ENCODE results near the gene PRCP.

PRCP gene

DNA sequence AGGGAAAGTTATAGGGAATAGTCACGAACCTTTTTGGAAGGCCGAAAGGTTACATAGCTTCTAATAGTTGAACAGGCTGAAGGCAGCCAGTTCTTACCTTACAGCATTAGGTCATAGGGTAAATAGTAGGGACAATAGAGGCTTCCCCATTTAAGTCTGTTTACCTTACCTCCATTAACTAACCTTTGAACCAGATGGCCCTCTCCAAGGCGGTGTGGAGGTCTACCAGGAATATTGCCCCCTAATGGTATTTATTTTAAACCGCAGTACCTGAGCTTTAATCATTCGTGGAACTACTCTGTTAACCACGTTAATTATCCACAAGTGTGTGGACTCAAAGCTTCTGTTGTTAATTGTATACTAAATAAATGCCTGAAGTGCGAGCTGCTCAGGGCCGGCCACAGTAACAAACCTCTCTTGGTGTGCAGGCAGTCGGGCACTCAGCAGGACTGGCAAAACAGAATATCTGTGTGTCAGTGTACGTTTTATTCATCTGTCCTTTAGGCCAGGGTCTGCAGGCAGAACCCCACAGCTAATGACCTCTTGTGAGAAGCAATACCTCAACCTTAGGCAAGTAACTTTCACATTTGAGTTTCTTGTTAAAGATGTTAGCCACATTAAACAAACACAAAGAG, 81.7 kb downstream of the PRCP start:
- Histone ChIP-seq H3K9ac (ENCODE audit: low read length in 5 of 5) (no peak overlapping the region), H3K27ac (ENCODE audit: low read depth, low read length) (no peak overlapping the region), H3K27me3 (ENCODE audit: control insufficient read depth in 5 of 5, insufficient read depth in 4 of 5, low read length in 5 of 5) (peaks cover 4 to 12% (median 7%) of the 10 kb centered on the region in 5 donors), H3K9me3 (ENCODE audit: control insufficient read depth in 5 of 5, low read length in 5 of 5) (no peaks in the 10 kb centered on the region), H3K4me1 (ENCODE audit: control insufficient read depth in 5 of 5, insufficient read depth in 5 of 5, low read length in 5 of 5) (no peaks in the 10 kb centered on the region), H3K36me3 (ENCODE audit: control insufficient read depth in 5 of 5, insufficient read depth in 5 of 5, low read length in 5 of 5) (peaks cover 0 to 3% (median 0%) of the 10 kb centered on the region in 5 donors), H3K4me3 (ENCODE audit: low read depth in 1 of 5, low read length in 5 of 5) (no peak overlapping the region)

DNA sequence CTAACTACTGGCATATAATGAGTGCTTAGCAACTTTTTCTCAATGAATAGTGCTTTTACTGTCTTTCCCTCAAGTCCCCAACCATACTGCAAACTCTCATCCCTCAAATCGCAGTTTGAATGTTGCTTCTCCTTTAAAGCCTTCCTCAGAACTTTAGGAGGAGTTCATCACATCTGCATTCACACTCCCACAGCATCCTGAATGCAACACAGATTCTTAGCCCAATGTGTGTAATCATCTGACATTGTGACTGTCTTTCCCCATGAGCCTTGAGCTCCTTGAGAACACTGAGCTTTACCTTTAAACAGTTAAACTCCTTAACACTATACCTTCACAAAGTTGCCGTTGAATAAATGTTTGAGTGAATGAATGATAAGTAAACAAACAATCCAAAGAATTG, 84.8 kb downstream of the PRCP start:
- no peaks in the 10 kb centered on the region for H3K36me3 ChIP-seq (ENCODE audit: control insufficient read depth in 5 of 5, insufficient read depth in 5 of 5, low read length in 5 of 5)
- peaks cover 4 to 16% (median 7%) of the 10 kb centered on the region in 5 donors for H3K27me3 ChIP-seq (ENCODE audit: control insufficient read depth in 5 of 5, insufficient read depth in 4 of 5, low read length in 5 of 5)
- H3K9ac ChIP-seq (ENCODE audit: low read length in 5 of 5): no peak overlapping the region
- no peaks in the 10 kb centered on the region for H3K9me3 ChIP-seq (ENCODE audit: control insufficient read depth in 5 of 5, low read length in 5 of 5)
- H3K4me1 ChIP-seq (ENCODE audit: control insufficient read depth in 5 of 5, insufficient read depth in 5 of 5, low read length in 5 of 5): no peaks in the 10 kb centered on the region
- H3K4me3 ChIP-seq (ENCODE audit: low read depth in 1 of 5, low read length in 5 of 5): no peak overlapping the region
- no peak overlapping the region for H3K27ac ChIP-seq (ENCODE audit: low read depth, low read length)

DNA sequence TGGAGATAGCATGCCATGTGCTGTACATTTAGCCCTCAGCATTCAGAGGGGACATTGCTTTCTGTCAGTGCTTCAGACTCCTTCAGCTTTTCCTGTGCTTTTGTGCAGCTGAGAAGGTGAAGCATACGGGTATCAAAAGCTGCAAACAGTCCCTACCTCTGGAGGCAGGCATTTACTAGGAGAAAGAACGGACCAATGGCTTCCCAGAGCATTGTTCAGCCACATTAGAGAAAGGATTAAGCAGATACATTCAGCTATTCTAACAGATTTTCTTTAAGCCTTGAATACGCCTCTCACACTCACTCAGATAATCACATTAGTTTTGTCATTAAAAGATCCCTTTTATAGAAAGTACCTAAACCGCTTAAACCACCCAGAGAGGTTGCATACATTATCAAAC, 85.9 kb downstream of the PRCP start:
- H3K4me1 ChIP-seq (ENCODE audit: control insufficient read depth in 5 of 5, insufficient read depth in 5 of 5, low read length in 5 of 5): no peaks in the 10 kb centered on the region
- H3K9me3 ChIP-seq (ENCODE audit: control insufficient read depth in 5 of 5, low read length in 5 of 5): no peaks in the 10 kb centered on the region
- peaks cover 4 to 16% (median 7%) of the 10 kb centered on the region in 5 donors for H3K27me3 ChIP-seq (ENCODE audit: control insufficient read depth in 5 of 5, insufficient read depth in 4 of 5, low read length in 5 of 5)
- H3K36me3 ChIP-seq (ENCODE audit: control insufficient read depth in 5 of 5, insufficient read depth in 5 of 5, low read length in 5 of 5): no peaks in the 10 kb centered on the region
- no peak overlapping the region for H3K4me3 ChIP-seq (ENCODE audit: low read depth in 1 of 5, low read length in 5 of 5)
- H3K27ac ChIP-seq (ENCODE audit: low read depth, low read length): no peak overlapping the region
- no peak overlapping the region for H3K9ac ChIP-seq (ENCODE audit: low read length in 5 of 5)

DNA sequence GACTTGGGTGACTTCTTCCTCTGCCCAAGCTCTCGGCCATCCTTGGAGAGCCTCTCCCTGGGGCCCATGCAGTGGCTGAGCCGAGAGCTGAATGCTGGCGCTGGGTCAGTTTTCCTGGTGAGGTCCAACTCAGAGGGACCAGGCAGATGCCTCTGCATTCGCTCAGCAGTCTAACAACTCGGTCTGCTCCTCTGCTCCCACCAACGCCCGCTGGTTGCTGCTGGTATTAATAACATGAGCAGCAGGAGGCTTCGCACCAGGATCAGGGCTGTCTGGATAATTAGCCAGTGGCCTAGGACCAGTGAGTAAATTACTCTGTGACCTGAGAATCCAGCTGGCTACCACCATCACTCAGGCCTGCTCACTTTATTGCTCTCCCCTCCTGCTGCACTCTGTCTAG, 88.9 kb downstream of the PRCP start:
- Histone ChIP-seq H3K36me3 (ENCODE audit: control insufficient read depth in 5 of 5, insufficient read depth in 5 of 5, low read length in 5 of 5) (no peaks in the 10 kb centered on the region), H3K9me3 (ENCODE audit: control insufficient read depth in 5 of 5, low read length in 5 of 5) (no peaks in the 10 kb centered on the region), H3K9ac (ENCODE audit: low read length in 5 of 5) (no peak overlapping the region), H3K27ac (ENCODE audit: low read depth, low read length) (no peak overlapping the region), H3K27me3 (ENCODE audit: control insufficient read depth in 5 of 5, insufficient read depth in 4 of 5, low read length in 5 of 5) (peaks cover 4 to 16% (median 7%) of the 10 kb centered on the region in 5 donors), H3K4me3 (ENCODE audit: low read depth in 1 of 5, low read length in 5 of 5) (no peak overlapping the region), H3K4me1 (ENCODE audit: control insufficient read depth in 5 of 5, insufficient read depth in 5 of 5, low read length in 5 of 5) (no peaks in the 10 kb centered on the region)

DNA sequence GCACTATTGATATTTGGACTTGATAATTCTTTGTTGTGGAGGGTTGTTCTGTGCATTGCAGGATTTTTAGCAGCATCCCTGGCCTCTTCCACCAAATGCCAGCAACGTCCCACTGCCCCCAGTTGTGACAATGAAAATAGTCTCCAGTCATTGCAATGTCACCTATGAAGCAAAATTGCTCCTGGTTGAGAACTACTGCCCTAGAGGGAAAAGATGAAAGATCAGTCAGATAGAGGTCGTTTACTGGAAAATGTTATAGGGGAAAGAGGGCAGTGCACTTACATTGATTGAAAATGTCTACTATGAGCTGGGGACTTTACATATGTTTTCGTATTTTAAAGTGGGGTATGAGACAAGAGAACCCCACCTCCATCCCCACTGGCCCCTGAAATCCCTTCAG, 89.5 kb downstream of the PRCP start:
- H3K27me3 ChIP-seq (ENCODE audit: control insufficient read depth in 5 of 5, insufficient read depth in 4 of 5, low read length in 5 of 5): peaks cover 4 to 16% (median 7%) of the 10 kb centered on the region in 5 donors
- H3K27ac ChIP-seq (ENCODE audit: low read depth, low read length): no peak overlapping the region
- no peak overlapping the region for H3K9ac ChIP-seq (ENCODE audit: low read length in 5 of 5)
- H3K36me3 ChIP-seq (ENCODE audit: control insufficient read depth in 5 of 5, insufficient read depth in 5 of 5, low read length in 5 of 5): no peaks in the 10 kb centered on the region
- H3K4me3 ChIP-seq (ENCODE audit: low read depth in 1 of 5, low read length in 5 of 5): no peak overlapping the region
- no peaks in the 10 kb centered on the region for H3K9me3 ChIP-seq (ENCODE audit: control insufficient read depth in 5 of 5, low read length in 5 of 5)
- H3K4me1 ChIP-seq (ENCODE audit: control insufficient read depth in 5 of 5, insufficient read depth in 5 of 5, low read length in 5 of 5): no peaks in the 10 kb centered on the region

DNA sequence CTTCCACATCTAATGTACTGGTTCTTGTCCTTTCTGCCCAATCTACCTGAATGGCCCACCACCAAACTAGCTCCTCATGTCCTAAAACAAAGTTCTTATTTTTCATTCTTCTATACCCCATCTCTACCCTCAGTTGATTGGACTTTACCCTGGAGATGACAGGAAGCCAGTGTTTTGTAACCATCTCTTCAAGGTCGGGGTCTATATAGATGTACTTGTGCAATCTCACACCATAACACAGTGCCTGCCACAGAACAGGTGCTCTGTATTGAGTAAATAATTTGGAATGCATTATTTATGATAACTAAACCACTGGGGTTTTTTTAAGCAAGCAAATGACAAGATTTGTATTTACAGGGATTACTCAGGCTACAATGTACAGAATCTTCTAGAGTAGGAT, 89.9 kb downstream of the PRCP start:
- Histone ChIP-seq H3K4me3 (ENCODE audit: low read depth in 1 of 5, low read length in 5 of 5) (no peak overlapping the region), H3K9ac (ENCODE audit: low read length in 5 of 5) (no peak overlapping the region), H3K27me3 (ENCODE audit: control insufficient read depth in 5 of 5, insufficient read depth in 4 of 5, low read length in 5 of 5) (peaks cover 6 to 16% (median 7%) of the 10 kb centered on the region in 5 donors), H3K27ac (ENCODE audit: low read depth, low read length) (no peak overlapping the region), H3K36me3 (ENCODE audit: control insufficient read depth in 5 of 5, insufficient read depth in 5 of 5, low read length in 5 of 5) (no peaks in the 10 kb centered on the region), H3K4me1 (ENCODE audit: control insufficient read depth in 5 of 5, insufficient read depth in 5 of 5, low read length in 5 of 5) (no peaks in the 10 kb centered on the region), H3K9me3 (ENCODE audit: control insufficient read depth in 5 of 5, low read length in 5 of 5) (no peaks in the 10 kb centered on the region)

DNA sequence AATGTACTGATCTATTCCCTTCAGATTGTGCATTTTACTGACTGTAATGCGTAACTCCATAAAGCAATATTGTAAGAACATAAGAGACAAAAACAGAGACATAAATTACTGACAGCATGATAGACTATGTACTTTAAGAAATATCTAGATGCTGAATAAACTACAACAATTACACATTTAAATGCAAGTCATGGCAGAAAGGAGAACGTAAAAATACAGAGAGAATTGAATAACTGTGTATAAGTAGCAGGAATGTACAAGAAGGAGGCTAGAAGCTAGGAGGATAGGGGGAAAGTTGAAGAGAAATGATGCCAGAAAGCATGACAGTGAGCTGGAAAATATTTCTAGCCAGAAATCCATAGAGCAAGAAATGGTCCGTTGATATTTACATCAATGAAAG, 92.6 kb downstream of the PRCP start:
- Histone ChIP-seq H3K4me1 (ENCODE audit: control insufficient read depth in 5 of 5, insufficient read depth in 5 of 5, low read length in 5 of 5) (no peaks in the 10 kb centered on the region), H3K27me3 (ENCODE audit: control insufficient read depth in 5 of 5, insufficient read depth in 4 of 5, low read length in 5 of 5) (peaks cover 0 to 7% (median 2%) of the 10 kb centered on the region in 5 donors), H3K9ac (ENCODE audit: low read length in 5 of 5) (no peak overlapping the region), H3K36me3 (ENCODE audit: control insufficient read depth in 5 of 5, insufficient read depth in 5 of 5, low read length in 5 of 5) (no peaks in the 10 kb centered on the region), H3K27ac (ENCODE audit: low read depth, low read length) (no peak overlapping the region), H3K4me3 (ENCODE audit: low read depth in 1 of 5, low read length in 5 of 5) (no peak overlapping the region), H3K9me3 (ENCODE audit: control insufficient read depth in 5 of 5, low read length in 5 of 5) (no peaks in the 10 kb centered on the region)

DNA sequence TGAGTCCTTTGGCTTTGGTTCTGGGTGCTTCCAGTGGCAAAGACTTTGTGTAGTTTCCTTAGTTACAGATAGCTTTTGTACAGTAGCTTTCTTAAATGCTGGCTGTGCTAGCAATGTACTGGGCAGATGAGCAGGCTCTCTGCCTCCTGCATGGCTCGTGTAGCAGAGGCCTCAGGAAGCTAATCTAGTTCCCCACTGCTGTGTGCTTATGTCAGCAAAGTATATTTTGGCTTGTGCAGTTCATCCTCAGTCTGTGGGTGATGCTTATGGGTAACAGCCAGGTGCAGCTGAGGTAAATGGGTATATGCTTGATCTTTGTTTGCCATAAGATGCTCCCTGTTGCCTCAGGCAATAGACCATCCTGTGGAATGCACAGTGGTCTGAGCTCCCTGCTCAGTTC, 97.5 kb downstream of the PRCP start:
- Histone ChIP-seq H3K9me3 (ENCODE audit: control insufficient read depth in 5 of 5, low read length in 5 of 5) (no peaks in the 10 kb centered on the region), H3K4me1 (ENCODE audit: control insufficient read depth in 5 of 5, insufficient read depth in 5 of 5, low read length in 5 of 5) (no peaks in the 10 kb centered on the region), H3K36me3 (ENCODE audit: control insufficient read depth in 5 of 5, insufficient read depth in 5 of 5, low read length in 5 of 5) (no peaks in the 10 kb centered on the region), H3K9ac (ENCODE audit: low read length in 5 of 5) (no peak overlapping the region), H3K4me3 (ENCODE audit: low read depth in 1 of 5, low read length in 5 of 5) (no peak overlapping the region), H3K27ac (ENCODE audit: low read depth, low read length) (no peak overlapping the region), H3K27me3 (ENCODE audit: control insufficient read depth in 5 of 5, insufficient read depth in 4 of 5, low read length in 5 of 5) (peaks cover 0 to 6% (median 2%) of the 10 kb centered on the region in 5 donors)

DNA sequence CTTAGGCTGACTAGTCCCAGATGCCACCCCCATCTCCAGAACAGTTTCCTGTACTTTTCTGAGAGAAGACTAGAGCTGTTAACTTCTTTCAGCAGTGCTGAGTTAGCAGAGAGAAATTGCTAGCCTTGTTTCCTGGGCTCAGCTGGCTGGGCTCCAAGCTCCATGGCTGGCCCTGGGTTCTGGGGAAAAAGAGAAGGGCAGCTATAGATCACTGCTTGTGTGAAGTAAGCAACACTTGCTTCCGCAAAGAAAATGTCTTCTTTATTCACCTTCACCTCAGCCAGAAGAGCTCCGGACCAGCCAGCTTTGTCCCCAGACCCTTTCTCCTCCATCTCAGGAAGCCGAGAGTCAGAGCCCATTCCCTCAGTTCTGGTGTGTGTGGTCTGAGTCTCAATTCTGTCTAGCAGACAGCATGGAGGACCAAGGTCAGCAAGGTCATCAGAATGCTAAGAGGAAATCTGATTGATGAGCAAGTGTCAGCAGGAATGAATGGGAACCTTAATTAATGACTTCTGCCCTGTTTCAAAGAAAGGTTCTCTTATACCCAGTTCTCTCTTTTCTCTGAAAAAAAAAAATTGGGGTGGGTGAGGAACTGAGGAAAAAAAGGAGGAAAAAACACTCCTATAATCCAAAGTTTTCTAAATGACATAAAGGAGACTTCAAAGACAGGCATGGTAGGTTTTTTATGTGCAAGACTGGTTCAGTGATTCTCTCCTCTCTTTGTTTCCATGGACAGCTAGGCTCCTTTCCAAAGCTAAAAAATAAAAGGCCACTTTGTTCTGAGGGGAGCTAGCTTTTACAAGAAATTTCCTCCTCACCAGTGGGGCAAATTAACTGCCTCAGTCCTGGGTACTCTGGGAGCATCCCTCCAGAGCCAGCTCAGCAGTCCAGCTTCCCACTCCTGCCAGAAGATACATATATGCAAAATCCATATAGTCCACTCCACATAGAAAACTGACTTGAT, 103.0 kb downstream of the PRCP start:
- Histone ChIP-seq H3K36me3 (ENCODE audit: control insufficient read depth in 5 of 5, insufficient read depth in 5 of 5, low read length in 5 of 5) (no peaks in the 10 kb centered on the region), H3K4me1 (ENCODE audit: control insufficient read depth in 5 of 5, insufficient read depth in 5 of 5, low read length in 5 of 5) (no peaks in the 10 kb centered on the region), H3K9ac (ENCODE audit: low read length in 5 of 5) (no peak overlapping the region), H3K4me3 (ENCODE audit: low read depth in 1 of 5, low read length in 5 of 5) (no peak overlapping the region), H3K9me3 (ENCODE audit: control insufficient read depth in 5 of 5, low read length in 5 of 5) (no peaks in the 10 kb centered on the region), H3K27me3 (ENCODE audit: control insufficient read depth in 5 of 5, insufficient read depth in 4 of 5, low read length in 5 of 5) (no peaks in the 10 kb centered on the region), H3K27ac (ENCODE audit: low read depth, low read length) (no peak overlapping the region)

DNA sequence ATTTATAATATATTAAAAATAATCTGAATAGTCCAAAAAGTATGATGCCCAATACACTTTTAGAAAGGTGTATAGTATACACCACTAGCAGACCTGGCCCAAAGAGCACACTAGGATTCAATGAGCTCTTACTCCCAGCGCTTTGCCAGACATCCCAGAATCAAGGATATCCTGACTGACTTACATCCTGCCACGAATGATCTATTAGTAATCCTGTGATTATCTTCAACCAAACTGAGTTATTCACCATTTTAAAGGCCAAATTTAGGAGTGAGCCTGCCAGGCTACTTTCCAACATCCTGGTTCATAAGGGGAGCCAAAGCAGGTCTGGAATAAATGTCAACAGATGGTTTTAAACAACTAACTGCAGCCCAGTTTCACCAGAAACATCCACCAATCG, 105.7 kb downstream of the PRCP start:
- Histone ChIP-seq H3K27me3 (ENCODE audit: control insufficient read depth in 5 of 5, insufficient read depth in 4 of 5, low read length in 5 of 5) (no peaks in the 10 kb centered on the region), H3K27ac (ENCODE audit: low read depth, low read length) (no peak overlapping the region), H3K9ac (ENCODE audit: low read length in 5 of 5) (no peak overlapping the region), H3K9me3 (ENCODE audit: control insufficient read depth in 5 of 5, low read length in 5 of 5) (no peaks in the 10 kb centered on the region), H3K36me3 (ENCODE audit: control insufficient read depth in 5 of 5, insufficient read depth in 5 of 5, low read length in 5 of 5) (no peaks in the 10 kb centered on the region), H3K4me1 (ENCODE audit: control insufficient read depth in 5 of 5, insufficient read depth in 5 of 5, low read length in 5 of 5) (no peaks in the 10 kb centered on the region), H3K4me3 (ENCODE audit: low read depth in 1 of 5, low read length in 5 of 5) (no peak overlapping the region)
